Myocyte (in vitro differentiated cells): ENCODE results near the gene RAP1GDS1. TPM values are rescaled to one million over a fixed set of nuclear protein-coding genes. Genes with fewer than 3 reads are reported as not detected.

Experiments used
- DNase-seq: peaks from one replicate; pipeline ENCODE4 v3.0.0-alpha.2; 2012; ENCODE audit warnings: low read depth
- polyA plus RNA-seq: library from polyadenylated mRNA; unstranded; fragments of >200 nt; gene quantifications from one replicate; pipeline ENCODE4 v1.2.1, GENCODE V29; 2012; ENCODE audit warnings: missing spikeins
- total RNA-seq: library from RNA; depleted of rRNA; stranded (reverse); fragments of >200 nt; gene quantifications from 2 replicates; pipeline ENCODE4 v1.2.3, GENCODE V29; 2014

Gene RAP1GDS1, protein sequence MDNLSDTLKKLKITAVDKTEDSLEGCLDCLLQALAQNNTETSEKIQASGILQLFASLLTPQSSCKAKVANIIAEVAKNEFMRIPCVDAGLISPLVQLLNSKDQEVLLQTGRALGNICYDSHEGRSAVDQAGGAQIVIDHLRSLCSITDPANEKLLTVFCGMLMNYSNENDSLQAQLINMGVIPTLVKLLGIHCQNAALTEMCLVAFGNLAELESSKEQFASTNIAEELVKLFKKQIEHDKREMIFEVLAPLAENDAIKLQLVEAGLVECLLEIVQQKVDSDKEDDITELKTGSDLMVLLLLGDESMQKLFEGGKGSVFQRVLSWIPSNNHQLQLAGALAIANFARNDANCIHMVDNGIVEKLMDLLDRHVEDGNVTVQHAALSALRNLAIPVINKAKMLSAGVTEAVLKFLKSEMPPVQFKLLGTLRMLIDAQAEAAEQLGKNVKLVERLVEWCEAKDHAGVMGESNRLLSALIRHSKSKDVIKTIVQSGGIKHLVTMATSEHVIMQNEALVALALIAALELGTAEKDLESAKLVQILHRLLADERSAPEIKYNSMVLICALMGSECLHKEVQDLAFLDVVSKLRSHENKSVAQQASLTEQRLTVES
- 74.3 and 80.9 TPM in 2 replicates for total RNA-seq
- polyA plus RNA-seq = 45.6 TPM

- peak; percentile 98 for DNase-seq
Observed at GRCh38 chr4:98260579-98261404, at the start of gene RAP1GDS1. Gene RAP1GDS1 (plus strand): TSS chr4:98261384. CDS start chr4:98261566, 182 bp downstream.

DNA sequence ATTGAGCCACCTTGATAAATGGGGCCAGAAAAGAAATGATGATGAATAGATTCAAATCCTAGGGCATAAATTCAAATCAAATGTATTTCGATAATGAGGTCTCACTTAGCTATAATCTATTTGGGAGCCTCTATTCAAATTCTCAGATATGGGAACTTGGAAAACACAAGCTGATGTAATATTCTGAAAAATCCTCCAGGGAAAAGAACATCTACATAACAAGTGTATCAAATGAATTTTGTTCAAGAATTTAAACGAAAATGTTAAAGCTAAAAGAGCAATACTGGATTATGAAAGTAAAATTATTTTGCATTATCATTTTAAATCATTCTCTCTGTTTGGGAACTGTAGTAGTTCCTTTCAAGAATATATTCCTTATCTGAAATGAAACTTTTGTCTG is 38.9 kb upstream of the RAP1GDS1 start:
- DNase-seq = no peak

DNA sequence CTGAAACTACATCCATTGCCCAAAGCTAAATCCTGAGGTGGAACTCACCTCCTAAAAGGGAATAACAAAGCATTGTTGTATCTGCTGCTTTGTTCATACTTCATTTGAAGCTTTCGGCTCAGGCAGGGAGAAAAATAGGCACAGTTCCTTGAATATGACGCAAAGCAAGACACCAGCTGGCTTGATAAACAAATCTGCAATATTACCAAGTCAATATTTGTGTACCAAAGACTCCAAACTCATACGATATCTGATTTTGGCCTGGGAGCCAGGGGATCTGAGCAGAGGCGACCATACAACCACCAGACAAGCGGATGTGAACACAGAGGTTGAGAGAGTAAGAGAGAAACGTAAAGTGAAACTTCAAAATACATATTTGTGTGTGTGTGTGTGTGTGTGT is 34.8 kb upstream of the RAP1GDS1 start:
- no peak for DNase-seq

DNA sequence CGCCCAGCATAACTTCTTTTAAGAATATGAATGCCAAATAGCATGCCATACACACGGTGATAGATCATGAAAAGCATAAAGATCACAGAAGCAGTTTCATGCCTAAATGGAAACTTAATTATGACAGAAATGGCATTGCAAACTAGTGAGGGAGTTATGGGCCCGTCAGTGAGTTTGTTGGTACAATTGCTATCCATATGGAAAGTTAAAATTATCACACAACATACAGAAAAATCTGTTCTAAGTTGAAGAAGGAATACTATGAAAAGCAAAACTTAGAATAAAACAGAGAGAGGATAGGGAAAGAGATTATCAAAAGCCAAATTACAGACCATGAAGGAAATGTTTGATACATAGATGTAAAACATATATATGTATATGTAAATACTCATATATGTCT is 30.2 kb upstream of the RAP1GDS1 start:
- no peak for DNase-seq

DNA sequence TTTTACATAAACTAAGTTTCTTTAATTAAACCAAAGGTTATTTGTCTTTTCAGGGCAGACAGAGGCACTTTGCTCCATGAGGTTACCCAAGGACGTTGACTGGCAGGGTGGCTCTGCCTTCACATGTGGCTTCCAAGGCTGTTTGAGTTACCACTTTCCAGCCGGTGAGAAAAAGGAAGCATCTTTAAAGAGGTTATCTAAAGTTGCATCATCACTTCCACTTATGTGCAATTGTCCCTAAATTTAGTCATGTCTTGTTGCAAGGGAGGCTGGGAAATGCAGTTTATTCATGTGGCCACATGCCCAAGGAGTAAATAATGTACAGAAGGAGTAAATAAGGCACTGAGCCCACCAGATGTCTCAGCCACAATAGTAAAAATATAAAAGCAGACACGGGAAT is 29.0 kb upstream of the RAP1GDS1 start:
- DNase-seq = no peak

GRCh38 chr4:98237204-98237603 is 24.0 kb upstream of the RAP1GDS1 start:
- DNase-seq = no peak

- no peak for DNase-seq
Observed at GRCh38 chr4:98242063-98242462, 19.1 kb upstream of the RAP1GDS1 start.

DNA sequence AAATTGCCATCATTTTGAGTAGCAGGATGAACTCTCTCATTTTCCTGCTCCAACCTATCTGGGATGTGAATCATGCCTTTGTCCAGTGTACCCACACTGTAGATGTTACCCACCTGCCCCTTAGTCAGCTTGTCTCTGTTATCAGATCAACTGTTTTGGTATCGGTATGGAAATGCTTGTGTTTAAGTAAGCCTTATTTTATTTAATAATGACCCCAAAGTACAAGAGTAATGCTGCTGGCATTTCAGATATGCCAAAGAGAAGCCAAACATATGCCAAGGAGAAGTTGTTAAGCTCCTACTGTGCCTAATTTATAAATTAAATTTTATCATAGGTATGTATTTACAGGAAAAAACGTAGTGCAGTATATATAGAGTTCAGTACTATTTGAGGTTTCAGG is 18.6 kb upstream of the RAP1GDS1 start:
- no peak for DNase-seq

GRCh38 chr4:98245226-98245625 is 16.0 kb upstream of the RAP1GDS1 start:
- no peak for DNase-seq

- DNase-seq = no peak
Observed at GRCh38 chr4:98248934-98249333, 12.2 kb upstream of the RAP1GDS1 start.

- DNase-seq = no peak
Observed at GRCh38 chr4:98249831-98250230, 11.4 kb upstream of the RAP1GDS1 start.

- no peak for DNase-seq
Observed at GRCh38 chr4:98253499-98253898, 7.7 kb upstream of the RAP1GDS1 start.

GRCh38 chr4:98260047-98260578 is 1.1 kb upstream of the RAP1GDS1 start:
- DNase-seq = no peak

DNA sequence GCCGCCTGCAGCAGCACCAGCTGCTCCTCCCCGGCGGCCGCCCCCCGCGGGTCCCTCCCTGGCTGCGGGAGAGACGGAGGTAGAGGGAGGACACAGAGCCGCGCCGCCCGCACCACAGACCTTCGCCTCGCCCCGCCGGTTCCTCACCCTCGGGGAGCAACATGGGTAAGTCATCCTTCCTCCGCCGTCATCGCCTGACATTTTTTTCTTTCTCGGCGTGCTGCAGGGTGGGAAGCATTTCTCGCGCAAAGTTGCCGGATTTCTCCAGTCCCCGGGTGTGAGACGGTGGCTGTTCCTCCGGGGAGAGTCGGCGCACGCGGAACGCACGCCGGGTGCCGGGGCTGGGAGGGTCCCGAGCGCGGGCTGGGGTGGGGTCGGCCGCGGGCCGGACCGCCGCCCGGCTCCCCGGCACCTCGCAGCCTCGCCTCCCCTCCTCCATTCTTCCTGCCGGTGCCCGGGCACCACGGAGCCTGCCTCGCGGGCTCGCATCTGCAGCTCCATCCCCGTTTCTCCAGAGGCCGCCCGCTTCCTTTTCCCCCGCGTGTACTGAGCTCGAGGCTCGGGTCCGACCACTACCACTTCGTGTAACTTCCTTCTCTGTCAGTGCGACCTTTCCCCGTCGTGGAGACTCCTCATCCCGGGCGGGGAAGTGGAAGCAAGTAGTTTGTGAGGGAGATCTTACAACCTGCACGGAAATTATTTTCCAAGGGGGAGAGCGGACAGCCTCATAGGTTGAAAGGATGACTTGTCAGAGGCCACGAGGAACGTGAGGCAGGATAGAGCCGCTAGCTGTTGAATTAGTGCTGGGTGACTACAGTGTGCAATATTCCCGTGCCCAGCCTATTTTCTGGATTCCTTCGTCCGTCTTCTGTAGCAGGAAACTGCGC is 464 bp downstream of the RAP1GDS1 start:
- DNase-seq = peak; percentile 68

DNA sequence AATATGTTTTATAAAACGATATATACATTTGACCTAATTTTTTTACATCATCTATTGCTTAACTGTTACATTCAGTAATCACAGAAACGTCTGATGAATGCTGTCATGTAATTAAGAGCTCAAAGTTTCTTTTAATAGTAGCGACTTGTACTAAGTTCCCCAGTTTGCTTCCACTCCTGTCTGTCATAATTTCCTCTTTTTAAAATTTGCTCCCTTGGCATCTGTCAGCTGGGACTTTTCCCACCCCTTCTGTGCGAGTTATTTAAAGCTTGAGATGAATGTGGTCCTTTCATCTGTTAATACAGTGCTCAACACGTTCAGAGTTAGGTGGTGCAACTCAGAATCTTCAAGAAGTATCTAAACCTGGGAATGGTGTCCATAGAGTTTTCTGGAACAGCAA is 1.2 kb downstream of the RAP1GDS1 start:
- peak; percentile 61 for DNase-seq

DNA sequence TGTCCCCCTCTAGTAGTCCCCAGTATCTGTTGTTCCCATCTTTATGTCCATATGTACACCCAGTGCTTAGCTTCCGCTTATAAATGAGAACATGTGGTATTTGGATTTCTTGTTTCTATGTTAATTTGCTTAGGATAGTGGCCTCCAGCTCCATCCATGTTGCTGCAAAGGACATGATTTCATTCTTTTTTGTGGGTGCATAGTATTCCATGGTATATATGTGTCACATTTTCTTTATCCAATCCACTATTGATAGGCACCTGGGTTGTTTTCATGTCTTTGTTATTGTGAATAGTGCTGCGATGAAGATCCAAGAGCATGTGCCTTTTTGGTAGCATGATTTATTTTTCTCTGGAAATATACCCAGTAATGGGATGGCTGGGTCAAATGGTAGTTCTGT is 6.3 kb downstream of the RAP1GDS1 start:
- no peak for DNase-seq

GRCh38 chr4:98275145-98275544 is 14.0 kb downstream of the RAP1GDS1 start:
- no peak for DNase-seq

DNA sequence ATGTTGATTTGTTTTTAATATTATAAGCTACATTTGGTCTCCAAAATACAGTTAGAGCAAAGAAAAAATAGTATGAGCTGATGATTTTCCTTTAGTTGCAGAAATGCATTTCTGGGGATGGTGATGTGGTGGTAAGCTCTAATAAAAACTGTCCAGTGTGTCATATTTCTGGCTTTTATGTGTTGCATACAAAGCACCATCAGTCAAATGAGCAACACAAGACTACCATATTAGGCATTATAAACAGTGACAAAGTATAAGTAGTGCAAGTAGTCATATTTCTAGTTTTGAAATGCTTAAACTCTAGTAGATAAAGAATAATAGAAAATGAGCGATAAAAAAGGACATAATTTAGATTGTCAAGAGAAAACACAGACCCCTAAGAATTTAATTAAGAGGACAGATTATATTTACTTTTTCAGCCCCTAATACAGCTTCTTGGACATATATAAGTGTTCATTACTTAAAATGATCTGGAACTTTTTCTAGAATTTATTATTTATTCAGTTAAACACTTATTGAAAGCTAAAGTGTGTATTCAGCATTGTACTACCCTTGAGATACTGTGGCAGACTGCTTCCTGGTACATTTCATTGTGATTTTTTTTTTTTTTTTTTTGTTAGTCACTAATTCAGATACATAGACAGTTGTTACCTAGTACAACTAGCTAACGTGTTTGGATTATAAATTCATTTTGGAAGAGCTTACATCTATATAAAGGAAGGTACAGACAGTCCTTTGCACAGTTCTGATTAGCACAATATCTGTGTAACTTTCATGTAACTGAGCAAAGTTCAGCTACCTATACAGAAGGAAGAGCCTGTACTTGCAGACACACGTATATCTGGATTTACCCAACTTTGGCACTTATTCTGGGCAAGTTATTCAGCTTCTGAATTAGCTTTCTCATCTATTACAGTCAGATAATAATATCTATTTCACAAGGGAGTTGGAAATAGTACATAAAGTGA is 22.3 kb downstream of the RAP1GDS1 start:
- DNase-seq = peak; percentile 13

DNA sequence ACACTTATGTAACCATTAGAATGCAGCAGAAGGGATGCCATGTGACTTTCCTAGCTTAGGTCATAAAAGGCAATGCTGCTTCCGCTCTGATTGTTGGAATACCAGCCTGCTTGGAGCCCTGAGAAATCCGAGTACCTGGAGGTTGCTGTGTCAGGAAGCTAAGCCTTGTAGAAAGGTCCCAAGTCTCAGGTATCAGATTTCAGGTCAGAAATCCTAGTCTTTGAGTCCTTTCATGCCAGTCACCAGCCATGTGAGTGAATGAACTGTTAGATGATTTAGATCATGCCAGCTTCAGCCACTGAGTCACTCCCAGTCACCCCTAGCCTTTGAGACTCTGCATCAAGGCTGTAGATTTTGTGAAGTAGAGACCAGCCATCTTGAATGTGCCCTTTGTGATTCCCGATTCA is 23.5 kb downstream of the RAP1GDS1 start:
- DNase-seq = no peak
